IPS-18a (cell line): ENCODE results near the gene GPR37.

Experiments
- H3K27ac ChIP-seq: one replicate; pipeline ENCODE4 v1.5.1; 2013; ENCODE audit warnings: low read length
- H3K27me3 ChIP-seq: one replicate; pipeline ENCODE4 v1.6.1; 2013; ENCODE audit warnings: mild to moderate bottlenecking, low read length; ENCODE audit not compliant: control insufficient read depth, insufficient read depth
- H3K36me3 ChIP-seq: one replicate; pipeline ENCODE4 v1.6.1; 2013; ENCODE audit warnings: low read depth, low read length; ENCODE audit not compliant: control insufficient read depth
- H3K4me1 ChIP-seq: one replicate; pipeline ENCODE4 v1.6.1; 2013; ENCODE audit warnings: low read depth, low read length; ENCODE audit not compliant: control insufficient read depth
- H3K4me3 ChIP-seq: one replicate; pipeline ENCODE4 v1.5.1; 2013; ENCODE audit warnings: low read length
- H3K9ac ChIP-seq: one replicate; pipeline ENCODE4 v1.6.1; 2013; ENCODE audit warnings: mild to moderate bottlenecking, low read length, moderate library complexity
- H3K9me3 ChIP-seq: one replicate; pipeline ENCODE4 v1.6.1; 2013; ENCODE audit warnings: low read depth, low read length; ENCODE audit not compliant: control insufficient read depth

The GPR37 gene

DNA sequence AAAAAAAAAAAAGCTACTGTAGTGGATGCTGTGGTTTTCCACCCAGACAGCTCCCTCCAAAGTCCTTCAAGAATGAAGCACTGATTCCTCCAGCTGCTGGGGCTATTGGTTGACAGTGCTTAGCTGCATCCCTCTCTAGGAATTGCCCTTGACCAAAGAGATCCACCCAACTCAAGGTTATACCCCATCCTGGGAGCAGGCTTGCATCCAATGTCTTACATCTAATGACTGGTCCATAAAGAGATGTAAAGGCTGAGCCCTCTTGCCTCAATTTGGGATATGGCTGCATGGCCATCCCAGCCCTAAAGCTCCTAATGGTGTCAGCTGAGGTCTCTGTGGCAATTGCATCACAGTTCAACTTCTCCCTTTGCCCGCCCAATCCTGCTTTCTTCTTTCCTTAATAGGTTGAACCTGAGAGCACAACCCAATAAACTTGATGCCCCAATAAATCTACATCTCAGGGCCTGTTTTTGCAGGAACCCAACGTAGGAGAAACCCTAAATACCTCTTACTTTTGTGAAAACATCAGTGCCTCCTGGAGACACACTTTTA, 4.4 kb downstream of the GPR37 start:
- no peaks in the 10 kb centered on the region for H3K9me3 ChIP-seq
- H3K4me3 ChIP-seq, result no peak overlapping the region
- peaks cover 30% of the 10 kb centered on the region for H3K27me3 ChIP-seq
- H3K36me3 ChIP-seq, result no peaks in the 10 kb centered on the region
- no peak overlapping the region for H3K27ac ChIP-seq
- no peak overlapping the region for H3K9ac ChIP-seq
- H3K4me1 ChIP-seq, result peaks cover 4% of the 10 kb centered on the region

- Histone ChIP-seq H3K36me3 (no peaks in the 10 kb centered on the region), H3K4me1 (peaks cover 3% of the 10 kb centered on the region), H3K9me3 (no peaks in the 10 kb centered on the region), H3K27me3 (peaks cover 9% of the 10 kb centered on the region), H3K27ac (no peak overlapping the region), H3K9ac (no peak overlapping the region), H3K4me3 (no peak overlapping the region)
Observed at GRCh38 chr7:124758327-124758726, 7.3 kb downstream of the GPR37 start.

DNA sequence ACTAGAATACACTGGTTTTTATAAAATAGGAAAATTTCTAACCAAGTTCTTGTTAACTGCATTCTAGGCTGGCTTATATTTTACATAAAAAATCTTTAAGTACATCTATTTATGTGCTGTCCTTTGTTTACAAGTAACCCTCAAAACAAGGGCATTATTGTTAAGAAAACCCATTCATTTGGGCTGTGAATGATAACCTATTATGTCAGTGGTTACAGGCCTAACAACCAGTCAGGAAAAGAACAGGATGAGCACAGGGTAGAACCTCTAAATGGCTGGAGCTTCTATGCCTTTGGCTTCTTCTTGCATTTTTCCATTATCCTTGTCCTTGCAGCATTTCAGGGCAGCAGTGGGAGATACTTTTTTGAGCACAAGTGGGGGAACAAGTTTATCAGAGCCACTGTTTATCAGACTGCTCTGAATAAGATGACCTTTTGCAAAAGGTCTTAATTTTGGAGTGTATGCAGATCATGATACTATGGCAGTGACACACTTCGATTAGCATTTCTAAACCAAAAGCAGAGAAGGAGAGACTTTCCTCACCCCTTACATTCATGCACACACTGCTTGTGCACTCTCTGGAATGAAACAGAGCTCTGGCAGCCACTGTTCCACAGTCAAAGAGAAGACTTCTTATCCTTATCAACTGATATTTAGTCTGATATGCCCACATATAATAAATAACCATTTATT, 10.9 kb downstream of the GPR37 start:
- Histone ChIP-seq H3K9me3 (no peaks in the 10 kb centered on the region), H3K9ac (no peak overlapping the region), H3K36me3 (no peaks in the 10 kb centered on the region)

GRCh38 chr7:124752310-124752709, 13.3 kb downstream of the GPR37 start:
- Histone ChIP-seq H3K4me1 (peaks cover 2% of the 10 kb centered on the region), H3K27me3 (no peaks in the 10 kb centered on the region), H3K4me3 (no peak overlapping the region), H3K36me3 (no peaks in the 10 kb centered on the region), H3K27ac (no peak overlapping the region), H3K9ac (no peak overlapping the region), H3K9me3 (no peaks in the 10 kb centered on the region)

More for the DNA sequence above, 10.9 kb downstream of the GPR37 start:
- Histone ChIP-seq H3K27me3 (no peaks in the 10 kb centered on the region), H3K4me3 (no peak overlapping the region), H3K27ac (no peak overlapping the region), H3K4me1 (no peaks in the 10 kb centered on the region)

DNA sequence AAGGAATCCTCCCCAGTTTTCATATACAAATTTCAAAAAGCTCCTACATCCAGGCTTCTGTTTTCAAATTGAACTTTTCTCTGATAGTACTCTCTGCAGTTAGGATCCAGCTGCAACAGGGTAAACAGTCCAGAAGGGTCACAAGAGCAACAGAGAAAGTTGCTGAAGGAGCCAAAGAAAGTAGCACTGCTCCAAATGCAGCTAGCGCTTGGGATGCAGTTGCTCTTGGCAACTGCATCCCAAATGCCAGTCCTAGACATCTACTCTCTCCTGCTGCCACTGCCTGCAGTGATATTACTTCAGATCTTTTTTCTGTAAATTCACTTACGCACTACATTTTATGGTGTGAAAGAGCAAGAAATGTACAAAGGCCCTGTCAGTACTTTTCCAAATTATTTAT, 14.6 kb downstream of the GPR37 start:
- Histone ChIP-seq H3K9me3 (no peaks in the 10 kb centered on the region), H3K9ac (no peak overlapping the region), H3K36me3 (no peaks in the 10 kb centered on the region), H3K4me1 (peaks cover 2% of the 10 kb centered on the region), H3K27me3 (no peaks in the 10 kb centered on the region), H3K27ac (no peak overlapping the region), H3K4me3 (no peak overlapping the region)

DNA sequence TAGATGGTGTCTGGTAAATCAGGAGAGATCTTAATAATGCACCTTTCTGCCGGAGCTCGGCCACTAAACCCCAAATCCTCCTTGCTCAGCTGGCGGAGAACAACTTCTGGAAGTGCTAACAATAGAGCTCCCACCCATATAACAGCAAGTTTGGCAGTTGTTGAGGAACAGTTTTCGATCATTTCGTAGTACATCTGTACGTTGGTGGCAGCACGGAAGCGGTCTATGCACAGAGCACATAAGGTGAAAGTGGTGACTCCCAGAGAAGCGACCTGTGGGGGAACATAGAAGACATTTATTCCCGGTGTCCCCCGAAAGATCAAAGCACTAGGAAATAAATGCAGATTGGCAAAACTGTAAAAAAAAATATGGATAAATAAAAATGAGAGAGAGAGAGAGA, 18.5 kb downstream of the GPR37 start:
- H3K9ac ChIP-seq, result no peak overlapping the region
- H3K27ac ChIP-seq, result no peak overlapping the region
- H3K4me1 ChIP-seq, result peaks cover 2% of the 10 kb centered on the region
- no peaks in the 10 kb centered on the region for H3K27me3 ChIP-seq
- no peaks in the 10 kb centered on the region for H3K9me3 ChIP-seq
- no peak overlapping the region for H3K4me3 ChIP-seq
- H3K36me3 ChIP-seq, result no peaks in the 10 kb centered on the region

DNA sequence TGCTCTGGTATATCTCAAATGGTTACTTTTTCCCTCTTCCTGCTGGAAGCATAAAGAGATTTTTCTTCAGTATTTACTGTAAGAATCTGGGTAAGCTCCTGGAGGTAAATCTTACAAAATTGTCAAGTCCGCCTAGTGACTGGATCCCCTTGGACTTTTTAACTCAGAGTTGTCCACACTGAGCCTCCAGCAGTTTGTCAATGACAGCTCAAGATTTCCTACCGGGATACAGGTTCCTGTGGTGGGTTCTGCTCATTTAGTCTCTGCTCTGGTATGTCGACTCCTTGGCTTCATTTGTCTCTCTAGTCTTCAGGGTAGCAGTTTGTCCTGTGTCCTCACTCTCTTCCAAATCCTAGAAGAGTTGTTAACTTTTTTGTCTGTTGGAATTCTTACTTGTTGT, 27.0 kb downstream of the GPR37 start:
- Histone ChIP-seq H3K9ac (no peak overlapping the region), H3K27ac (no peak overlapping the region), H3K4me1 (no peaks in the 10 kb centered on the region), H3K9me3 (no peaks in the 10 kb centered on the region), H3K4me3 (no peak overlapping the region), H3K36me3 (no peaks in the 10 kb centered on the region), H3K27me3 (no peaks in the 10 kb centered on the region)

DNA sequence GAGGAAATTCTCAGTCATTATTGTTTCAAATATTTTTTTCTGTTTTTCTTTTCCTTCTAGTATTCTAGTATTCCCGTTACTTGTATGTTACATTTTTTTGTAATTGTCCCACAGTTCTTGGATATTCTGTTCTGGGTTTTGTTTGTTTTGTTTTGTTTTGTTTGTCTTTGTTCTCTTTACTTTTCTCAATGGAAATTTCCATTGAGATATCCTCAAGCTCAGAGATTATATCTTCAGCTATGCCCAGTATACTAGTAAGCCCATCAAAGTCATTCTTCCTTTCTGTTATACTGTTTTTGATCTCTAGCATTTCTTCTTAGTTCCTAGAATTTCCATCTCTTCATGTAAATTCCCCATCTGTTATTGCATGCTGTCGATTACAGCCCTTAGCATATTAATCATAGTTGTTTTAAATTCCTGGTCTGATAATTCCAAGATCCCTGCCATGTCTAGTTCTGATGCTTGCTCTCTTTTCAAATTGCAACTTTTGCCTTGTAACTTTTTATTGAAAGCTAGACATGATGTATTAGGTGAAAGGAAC, 27.8 kb downstream of the GPR37 start:
- H3K4me3 ChIP-seq, result no peak overlapping the region
- no peaks in the 10 kb centered on the region for H3K27me3 ChIP-seq
- no peak overlapping the region for H3K9ac ChIP-seq
- no peaks in the 10 kb centered on the region for H3K4me1 ChIP-seq
- no peaks in the 10 kb centered on the region for H3K9me3 ChIP-seq
- no peaks in the 10 kb centered on the region for H3K36me3 ChIP-seq
- H3K27ac ChIP-seq, result no peak overlapping the region

GRCh38 chr7:124728610-124729009, 37.0 kb downstream of the GPR37 start:
- H3K9me3 ChIP-seq, result no peaks in the 10 kb centered on the region
- no peak overlapping the region for H3K9ac ChIP-seq
- H3K4me1 ChIP-seq, result peaks cover 19% of the 10 kb centered on the region
- H3K36me3 ChIP-seq, result no peaks in the 10 kb centered on the region
- no peak overlapping the region for H3K27ac ChIP-seq
- H3K4me3 ChIP-seq, result no peak overlapping the region
- H3K27me3 ChIP-seq, result no peaks in the 10 kb centered on the region

DNA sequence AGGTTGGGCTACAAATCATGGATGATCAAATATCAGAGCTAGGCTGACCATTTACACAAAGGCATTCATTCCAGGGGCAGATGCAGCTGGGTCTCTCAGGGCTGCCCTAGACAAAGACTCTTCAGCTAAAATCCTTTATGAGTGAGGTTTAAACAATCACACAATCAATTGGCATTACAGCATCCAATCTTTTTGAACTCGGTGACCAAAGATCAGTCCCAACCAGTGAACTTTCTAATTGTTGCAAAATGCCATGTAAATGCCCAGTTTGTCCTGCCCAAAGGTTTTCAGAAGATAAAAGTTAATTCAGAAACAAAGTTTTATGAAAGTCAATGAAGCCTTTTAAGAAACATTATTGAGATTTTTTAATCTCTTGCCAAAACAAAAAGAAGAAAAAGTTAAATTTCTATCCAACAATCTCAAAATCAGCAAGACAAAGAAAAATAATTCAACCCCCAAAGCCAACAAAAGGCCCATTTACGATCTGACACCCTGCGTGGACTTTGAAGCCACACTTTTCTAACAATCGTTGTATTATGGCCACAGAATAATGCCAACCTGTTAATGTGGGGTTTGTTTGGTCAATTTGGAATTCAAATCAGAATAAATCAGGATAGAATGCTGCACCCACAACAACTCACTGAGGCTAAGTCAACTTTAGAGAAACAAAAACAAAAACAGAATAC, 40.9 kb downstream of the GPR37 start:
- Histone ChIP-seq H3K4me1 (peaks cover 19% of the 10 kb centered on the region), H3K27ac (no peak overlapping the region), H3K9ac (no peak overlapping the region), H3K27me3 (no peaks in the 10 kb centered on the region), H3K36me3 (no peaks in the 10 kb centered on the region), H3K4me3 (no peak overlapping the region), H3K9me3 (no peaks in the 10 kb centered on the region)

- no peaks in the 10 kb centered on the region for H3K27me3 ChIP-seq
- H3K4me1 ChIP-seq, result peaks cover 19% of the 10 kb centered on the region
- no peak overlapping the region for H3K27ac ChIP-seq
- H3K9me3 ChIP-seq, result no peaks in the 10 kb centered on the region
- H3K4me3 ChIP-seq, result no peak overlapping the region
- H3K36me3 ChIP-seq, result no peaks in the 10 kb centered on the region
- H3K9ac ChIP-seq, result no peak overlapping the region
Observed at GRCh38 chr7:124724079-124724478, 41.5 kb downstream of the GPR37 start.
